MG63 (cell line): ENCODE data around the gene MPDU1. TPM values are rescaled to one million over a fixed set of nuclear protein-coding genes. Genes with fewer than 3 reads are reported as not detected.
A peak's percentile ranks its signal among the peaks of the same experiment; 100 is the strongest.
"Not testable (repeated sequence)": the region's sequence is repeated elsewhere in the genome, so short reads cannot be mapped to it uniquely, and the experiment has no call there.

Experiments used
- DNase-seq: peaks from one replicate; pipeline ENCODE4 v3.0.0-alpha.2; 2020
- H3K27me3 ChIP-seq: fragments of 250-450 bp; sonication (Bioruptor Pico); 2 replicates; pipeline ENCODE4 v1.5.1; 2020; ENCODE audit warnings: mild to moderate bottlenecking, moderate library complexity
- H3K36me3 ChIP-seq: fragments of 250-450 bp; sonication (Bioruptor Pico); 2 replicates; pipeline ENCODE4 v1.5.1; 2020; ENCODE audit warnings: mild to moderate bottlenecking, moderate library complexity
- H3K4me3 ChIP-seq: fragments of 250-450 bp; sonication (Bioruptor Pico); 2 replicates; pipeline ENCODE4 v1.5.1; 2020; ENCODE audit warnings: mild to moderate bottlenecking, moderate library complexity
- H3K9me3 ChIP-seq: fragments of 250-450 bp; sonication (Bioruptor Pico); 2 replicates; pipeline ENCODE4 v1.5.1; 2020; ENCODE audit warnings: mild to moderate bottlenecking, moderate library complexity
- total RNA-seq: library from RNA; depleted of rRNA; stranded (reverse); fragments of >200 nt; shearing (Covaris generic); gene quantifications from 2 replicates; pipeline ENCODE4 v1.2.3, GENCODE V29; 2014; ENCODE audit warnings: low replicate concordance

The MPDU1 gene
- total RNA-seq, 1 experiment from 2014 or later = 96.0 TPM

GRCh38 chr17:7590743-7591142, 7.1 kb downstream of the MPDU1 start:
- DNase-seq = peak; percentile 26
- Histone ChIP-seq H3K27me3 (no peaks in the 10 kb centered on the region), H3K9me3 (no peaks in the 10 kb centered on the region), H3K4me3 (no peak overlapping the region), H3K36me3 (peaks cover 13% of the 10 kb centered on the region)

GRCh38 chr17:7591596-7591995, 7.9 kb downstream of the MPDU1 start:
- DNase-seq = no peak
- no peaks in the 10 kb centered on the region for H3K27me3 ChIP-seq
- peaks cover 13% of the 10 kb centered on the region for H3K36me3 ChIP-seq
- H3K4me3 ChIP-seq = no peak overlapping the region
- no peaks in the 10 kb centered on the region for H3K9me3 ChIP-seq

DNA sequence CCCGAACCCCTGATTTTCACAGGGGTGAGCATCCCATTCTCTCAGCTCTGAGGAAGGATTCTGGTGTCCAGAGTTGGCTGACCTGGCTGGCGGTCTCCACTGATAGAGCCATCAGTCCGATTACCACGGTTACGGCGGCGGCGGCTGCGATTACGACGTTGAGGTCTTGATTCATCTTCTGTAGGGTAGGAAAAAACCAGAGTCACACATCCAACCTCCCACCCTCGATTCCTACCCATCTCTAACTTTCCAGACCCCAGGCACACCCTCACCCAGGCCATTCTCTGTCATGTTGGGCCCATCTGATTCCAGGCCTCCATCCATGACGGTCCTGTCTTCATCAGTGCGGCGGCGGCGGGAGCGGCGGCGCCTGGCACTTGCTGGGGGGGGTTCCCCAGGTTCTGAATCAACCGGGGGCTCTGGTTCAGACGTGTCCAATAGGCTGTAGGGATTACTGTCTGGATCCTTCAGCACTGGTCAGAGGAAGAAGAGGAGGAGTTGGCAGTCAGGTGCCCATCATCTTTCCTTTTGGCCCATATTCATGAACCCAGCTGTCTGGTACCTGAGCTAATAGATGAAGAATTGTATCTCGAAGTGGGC, 8.9 kb downstream of the MPDU1 start:
- no peak for DNase-seq
- Histone ChIP-seq H3K36me3 (peaks cover 13% of the 10 kb centered on the region), H3K9me3 (no peaks in the 10 kb centered on the region), H3K27me3 (no peaks in the 10 kb centered on the region), H3K4me3 (no peak overlapping the region)

GRCh38 chr17:7593296-7593695, 9.6 kb downstream of the MPDU1 start:
- Histone ChIP-seq H3K4me3 (no peak overlapping the region), H3K9me3 (no peaks in the 10 kb centered on the region), H3K36me3 (peaks cover 11% of the 10 kb centered on the region), H3K27me3 (no peaks in the 10 kb centered on the region)
- DNase-seq = no peak

DNA sequence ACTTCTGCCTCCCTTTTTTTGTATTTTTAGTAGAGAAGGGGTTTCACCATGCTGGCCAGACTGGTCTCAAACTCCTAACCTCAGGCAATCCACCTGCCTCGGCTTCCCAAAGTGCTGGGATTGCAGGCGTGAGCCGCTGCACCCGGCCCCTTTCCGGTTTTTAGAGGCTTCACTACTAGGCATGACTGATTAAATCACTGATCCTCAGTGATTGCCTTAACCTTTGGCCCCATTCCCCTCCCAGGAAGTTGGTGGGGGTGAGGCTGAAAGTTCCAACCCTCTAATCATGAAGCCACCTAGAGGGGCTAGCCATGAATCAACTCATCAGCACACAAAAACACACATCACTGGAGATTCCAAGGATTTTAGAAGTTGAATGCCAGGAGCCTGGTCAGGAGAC, 13.9 kb downstream of the MPDU1 start:
- H3K36me3 ChIP-seq = peaks cover 16% of the 10 kb centered on the region
- H3K9me3 ChIP-seq, H3K4me3 ChIP-seq, DNase-seq, H3K27me3 ChIP-seq: not testable (repeated sequence)

- peaks cover 8% of the 10 kb centered on the region for H3K36me3 ChIP-seq
- H3K4me3 ChIP-seq = no peak overlapping the region
- H3K9me3 ChIP-seq = no peaks in the 10 kb centered on the region
- no peaks in the 10 kb centered on the region for H3K27me3 ChIP-seq
- no peak for DNase-seq
Observed at GRCh38 chr17:7606280-7606679, 22.6 kb downstream of the MPDU1 start.

DNA sequence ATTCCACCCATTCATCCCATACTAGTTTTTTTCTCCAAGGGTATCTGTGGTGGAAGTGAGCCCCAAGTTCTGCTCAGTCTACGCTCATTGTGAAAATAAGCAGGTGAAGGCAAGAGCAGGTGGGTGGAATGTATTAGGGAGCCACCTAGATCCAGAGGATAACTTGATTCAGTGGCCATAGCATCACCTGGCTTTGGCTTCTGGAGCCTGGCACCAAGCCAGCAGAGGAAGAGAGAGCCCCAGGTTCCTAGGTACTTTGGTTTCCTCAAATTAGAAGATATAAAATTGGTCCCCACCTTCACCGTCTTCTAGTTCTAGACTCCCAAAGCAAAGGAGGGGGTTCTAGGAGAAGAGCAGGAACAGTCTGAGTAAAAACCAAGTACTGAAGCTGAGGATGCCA, 27.0 kb downstream of the MPDU1 start:
- Histone ChIP-seq H3K27me3 (no peaks in the 10 kb centered on the region), H3K4me3 (no peak overlapping the region), H3K9me3 (no peaks in the 10 kb centered on the region), H3K36me3 (peaks cover 8% of the 10 kb centered on the region)
- DNase-seq = no peak

DNA sequence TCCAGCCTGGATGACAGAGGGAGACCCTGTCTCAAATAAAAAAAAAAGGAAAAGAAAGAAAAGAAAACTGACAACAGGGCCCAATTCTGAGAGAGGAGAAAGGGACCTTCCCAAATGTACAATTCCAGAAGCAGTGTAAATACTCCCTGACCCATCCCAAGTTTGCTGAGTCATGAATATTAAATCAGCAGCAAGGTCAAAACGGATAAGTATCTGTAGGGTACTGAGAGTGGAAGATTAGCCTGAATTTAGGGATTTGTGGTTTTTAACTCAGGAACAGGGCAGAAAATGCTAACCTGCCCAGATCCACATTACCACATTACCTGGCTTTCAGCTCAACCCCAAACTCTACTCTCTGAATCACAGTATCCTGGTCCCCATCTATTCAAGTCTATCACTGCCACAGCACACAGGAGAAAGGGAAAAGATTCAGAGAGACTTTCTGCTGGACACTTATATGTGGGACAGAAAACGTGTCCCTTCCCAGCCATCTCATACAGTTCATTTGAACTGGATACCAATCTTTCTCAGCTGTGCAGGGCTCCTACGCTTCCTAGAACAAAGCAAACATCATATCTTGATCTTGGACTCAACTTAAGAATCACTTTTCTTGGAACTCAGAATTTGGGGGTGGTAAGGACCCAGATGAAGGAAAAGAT, 28.1 kb downstream of the MPDU1 start:
- H3K4me3 ChIP-seq = no peak overlapping the region

GRCh38 chr17:7612294-7612640, 28.6 kb downstream of the MPDU1 start:
- Histone ChIP-seq H3K9me3 (no peaks in the 10 kb centered on the region), H3K36me3 (peaks cover 8% of the 10 kb centered on the region; the same call in 1 of the 2 replicates), H3K27me3 (no peaks in the 10 kb centered on the region), H3K4me3 (no peak overlapping the region)
- no peak for DNase-seq

More for the DNA sequence above, 28.1 kb downstream of the MPDU1 start:
- Histone ChIP-seq H3K36me3 (peaks cover 8% of the 10 kb centered on the region; the same call in 1 of the 2 replicates), H3K9me3 (no peaks in the 10 kb centered on the region), H3K27me3 (no peaks in the 10 kb centered on the region)
- DNase-seq = no peak

- DNase-seq = no peak
- Histone ChIP-seq H3K9me3 (no peaks in the 10 kb centered on the region), H3K36me3 (peaks cover 8% of the 10 kb centered on the region; the same call in 1 of the 2 replicates), H3K27me3 (no peaks in the 10 kb centered on the region), H3K4me3 (peak overlapping the region; percentile 69)
Observed at GRCh38 chr17:7613769-7614424, 30.2 kb downstream of the MPDU1 start.

- Histone ChIP-seq H3K9me3 (no peaks in the 10 kb centered on the region), H3K4me3 (peak within 1 kb of the TSS; percentile 69), H3K36me3 (0 out of 2 replicates have a peak, but pooled peaks cover 8% of the 10 kb centered on the region), H3K27me3 (no peaks in the 10 kb centered on the region)
- peak; percentile 96 for DNase-seq
Observed at GRCh38 chr17:7614425-7615264, 31.0 kb downstream of the MPDU1 start, which contains the start of gene FXR2. FXR2 (minus strand) TSS chr17:7614897; CDS start chr17:7614532, 365 bp downstream.

DNA sequence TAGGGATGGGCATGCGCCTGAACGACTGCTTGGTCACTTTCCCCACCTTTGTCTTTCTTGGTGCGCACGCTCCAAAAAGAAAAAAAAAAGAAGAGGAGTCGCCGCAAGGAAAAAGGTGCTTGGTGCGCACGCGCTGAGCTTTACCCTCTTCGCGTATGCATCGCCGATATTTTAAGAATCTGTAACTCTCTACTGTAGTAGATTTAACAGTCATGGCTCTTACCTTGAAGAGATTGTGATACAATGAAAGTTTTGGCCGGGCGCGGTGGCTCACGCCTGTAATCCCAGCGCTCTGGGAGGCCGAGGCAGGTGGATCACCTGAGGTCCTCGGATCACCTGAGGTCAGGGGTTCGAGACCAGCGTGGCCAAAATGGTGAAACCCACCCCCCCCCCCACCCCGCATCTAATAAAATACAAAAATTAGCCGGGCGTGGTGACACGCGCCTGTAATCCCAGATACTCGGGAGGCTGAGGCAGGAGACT, 31.7 kb downstream of the MPDU1 start:
- Histone ChIP-seq H3K36me3 (0 out of 2 replicates have a peak, but pooled peaks cover 7% of the 10 kb centered on the region), H3K4me3 (peak overlapping the region; percentile 69), H3K9me3 (no peaks in the 10 kb centered on the region), H3K27me3 (no peaks in the 10 kb centered on the region)
- DNase-seq = no peak

GRCh38 chr17:7618608-7619007, 35.0 kb downstream of the MPDU1 start:
- Histone ChIP-seq H3K27me3 (no peaks in the 10 kb centered on the region), H3K36me3 (no peaks in the 10 kb centered on the region), H3K9me3 (no peaks in the 10 kb centered on the region), H3K4me3 (no peak overlapping the region)
- DNase-seq = no peak

GRCh38 chr17:7620835-7621234, 37.2 kb downstream of the MPDU1 start:
- Histone ChIP-seq H3K36me3 (no peaks in the 10 kb centered on the region), H3K4me3 (no peak overlapping the region), H3K27me3 (no peaks in the 10 kb centered on the region), H3K9me3 (no peaks in the 10 kb centered on the region)
- no peak for DNase-seq

GRCh38 chr17:7623661-7624060, 40.0 kb downstream of the MPDU1 start:
- no peak for DNase-seq
- Histone ChIP-seq H3K27me3 (no peaks in the 10 kb centered on the region), H3K4me3 (no peak overlapping the region), H3K36me3 (no peaks in the 10 kb centered on the region; the same call in 1 of the 2 replicates), H3K9me3 (no peaks in the 10 kb centered on the region)

GRCh38 chr17:7625749-7626148, 42.1 kb downstream of the MPDU1 start:
- not testable (repeated sequence) for H3K27me3 ChIP-seq, H3K9me3 ChIP-seq, H3K36me3 ChIP-seq, DNase-seq, H3K4me3 ChIP-seq

- no peaks in the 10 kb centered on the region for H3K27me3 ChIP-seq
- H3K4me3 ChIP-seq = no peak overlapping the region
- DNase-seq = no peak
- no peaks in the 10 kb centered on the region for H3K9me3 ChIP-seq
- no peaks in the 10 kb centered on the region; the same call in 1 of the 2 replicates for H3K36me3 ChIP-seq
Observed at GRCh38 chr17:7626307-7626706, 42.7 kb downstream of the MPDU1 start.
